Measurements from ENCODE around the gene GPHB5. TPM values are rescaled to one million over a fixed set of nuclear protein-coding genes. Genes with fewer than 3 reads are reported as not detected.

The GPHB5 gene
- total RNA-seq, 1 donor from 2014 or later, result not detected

DNA sequence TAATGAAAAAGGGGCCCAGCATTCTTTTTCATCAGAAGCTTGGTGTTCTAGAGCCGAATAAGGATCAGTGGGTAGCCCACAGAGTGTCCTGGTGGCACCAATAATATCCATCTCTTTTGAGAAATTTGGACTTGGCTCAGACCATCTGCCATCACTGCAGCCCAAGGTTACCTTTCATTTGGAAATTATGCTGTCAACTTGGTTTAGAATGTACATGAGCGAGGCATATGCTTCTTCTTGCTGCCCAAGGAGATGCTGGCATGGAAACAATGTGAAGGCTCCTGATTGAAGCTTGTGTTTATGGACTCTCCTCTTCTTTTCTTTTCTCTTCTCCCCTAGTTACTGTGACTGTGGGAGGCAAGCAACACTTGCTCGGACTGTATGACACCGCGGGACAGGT is 50.0 kb downstream of the GPHB5 start:
- intact Hi-C loops (cut with micrococcal nuclease), result no loop called here
- DNase-seq (ENCODE audit: low spot score), result no peak
- no peaks in the 10 kb centered on the region for H3K36me3 Mint-ChIP-seq (ENCODE audit: low read depth)
- H3K4me1 Mint-ChIP-seq (ENCODE audit: low read depth), result no peaks in the 10 kb centered on the region
- no peaks in the 10 kb centered on the region for H3K27me3 Mint-ChIP-seq (ENCODE audit: low read depth)
- H3K27ac Mint-ChIP-seq, result no peak overlapping the region
- no peak overlapping the region for H3K4me3 Mint-ChIP-seq (ENCODE audit: low read depth)
- H3K9me3 Mint-ChIP-seq, result no peaks in the 10 kb centered on the region

DNA sequence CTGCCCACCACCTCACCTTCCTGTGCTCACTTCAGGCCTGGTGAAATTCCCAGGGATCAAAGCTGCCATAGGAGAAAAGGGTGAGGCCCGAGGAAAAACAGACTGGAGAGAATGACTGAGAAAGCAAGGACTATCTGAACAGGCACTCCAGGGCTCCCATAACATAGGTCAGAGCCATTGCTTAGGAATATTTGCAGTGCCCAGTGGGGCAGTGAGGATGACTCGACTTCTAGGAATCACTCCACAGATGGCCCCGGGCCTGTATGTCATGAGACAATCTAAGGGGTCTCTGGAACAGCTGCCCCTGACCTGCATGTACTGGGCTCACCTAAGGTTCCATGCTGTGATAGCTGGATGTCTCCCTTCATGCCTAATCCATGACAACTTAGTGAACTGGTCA is 51.6 kb downstream of the GPHB5 start:
- Mint-ChIP-seq H3K4me1 (ENCODE audit: low read depth) (no peaks in the 10 kb centered on the region), H3K27me3 (ENCODE audit: low read depth) (no peaks in the 10 kb centered on the region), H3K27ac (no peak overlapping the region), H3K36me3 (ENCODE audit: low read depth) (no peaks in the 10 kb centered on the region), H3K4me3 (ENCODE audit: low read depth) (no peak overlapping the region), H3K9me3 (no peaks in the 10 kb centered on the region)
- no peak for DNase-seq (ENCODE audit: low spot score)
- intact Hi-C loops (cut with micrococcal nuclease), result no loop called here

DNA sequence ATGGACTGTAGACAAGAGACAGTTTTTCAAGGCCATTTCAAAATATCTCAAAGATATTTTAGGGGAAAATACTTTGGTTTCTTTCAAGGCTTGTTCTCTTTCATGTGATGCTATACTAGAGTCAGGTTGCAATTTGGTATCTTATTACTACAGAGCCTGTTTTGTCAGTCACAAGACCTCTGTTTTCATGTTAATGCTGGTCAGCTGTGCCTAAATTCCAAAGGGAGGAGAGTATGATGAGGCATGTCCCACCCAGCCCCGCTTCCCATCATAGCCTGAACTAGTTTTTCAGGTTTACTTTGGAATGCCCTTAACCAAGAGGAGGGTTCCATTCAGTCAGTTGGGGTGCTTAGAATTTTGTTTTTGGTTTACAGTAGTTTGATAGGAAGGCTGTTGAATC is 52.6 kb downstream of the GPHB5 start:
- Mint-ChIP-seq H3K4me1 (ENCODE audit: low read depth) (no peaks in the 10 kb centered on the region), H3K36me3 (ENCODE audit: low read depth) (no peaks in the 10 kb centered on the region), H3K9me3 (no peaks in the 10 kb centered on the region), H3K4me3 (ENCODE audit: low read depth) (no peak overlapping the region), H3K27me3 (ENCODE audit: low read depth) (peaks cover 2% of the 10 kb centered on the region), H3K27ac (no peak overlapping the region)
- no peak for DNase-seq (ENCODE audit: low spot score)
- intact Hi-C loops (cut with micrococcal nuclease), result no loop called here

Other genes with a start within 250 kb of the GPHB5 start
- gene RHOJ, start 114.5 kb downstream of the GPHB5 start, total RNA-seq, result not detected in 2 replicates
- 44.1 and 47.6 TPM in 2 replicates for gene PPP2R5E, start 224.4 kb upstream of the GPHB5 start, total RNA-seq